ENCODE measurements around the gene LMOD3.

Gene LMOD3

DNA sequence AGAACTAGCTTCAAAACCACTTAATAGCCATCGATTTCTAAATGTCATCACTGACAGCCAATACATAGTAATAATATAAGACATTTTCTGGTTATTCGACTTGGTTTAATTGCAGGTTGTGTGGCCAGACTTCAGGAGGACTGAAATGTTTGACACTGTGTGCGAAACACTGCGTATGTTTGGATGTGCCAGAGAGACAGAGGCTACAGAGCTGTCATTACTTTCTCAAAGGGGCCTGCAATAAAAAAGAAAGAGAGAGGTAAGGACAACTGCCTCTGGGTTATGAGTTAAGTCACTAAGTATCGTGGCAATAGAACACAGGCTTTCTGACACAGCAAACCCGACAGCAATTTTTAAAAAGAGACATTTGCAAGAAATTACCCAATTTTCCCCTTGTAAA, 882 bp downstream of the LMOD3 start:
- no peak for DNase-seq

DNA sequence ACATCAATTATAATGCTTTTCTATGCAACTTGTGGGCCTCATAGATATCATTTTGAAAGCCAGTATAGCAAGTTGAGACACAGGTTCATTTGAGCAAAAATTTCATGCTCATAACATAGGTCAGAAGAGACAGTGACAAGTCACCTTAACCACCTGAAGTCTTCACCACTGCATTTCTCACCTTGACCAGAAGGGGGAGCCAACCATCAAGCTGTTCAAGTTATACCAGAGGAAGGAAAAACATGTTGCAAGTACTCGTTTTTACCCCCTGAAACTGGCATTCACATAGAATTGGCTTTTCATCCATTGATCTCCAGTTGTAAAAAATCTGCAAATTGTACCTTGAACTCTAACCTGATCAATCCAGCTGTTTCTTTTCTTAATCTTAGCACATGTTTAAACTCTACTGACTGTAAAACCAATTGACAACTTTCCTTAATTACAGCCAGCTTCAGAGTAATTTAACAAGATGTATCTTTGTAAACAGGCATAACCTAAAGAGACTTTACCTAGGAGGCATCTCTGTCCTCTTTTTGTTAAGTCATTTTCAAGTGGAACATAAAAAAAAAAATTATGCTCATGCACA, 1.4 kb downstream of the LMOD3 start:
- peak; percentile 35 for DNase-seq

DNA sequence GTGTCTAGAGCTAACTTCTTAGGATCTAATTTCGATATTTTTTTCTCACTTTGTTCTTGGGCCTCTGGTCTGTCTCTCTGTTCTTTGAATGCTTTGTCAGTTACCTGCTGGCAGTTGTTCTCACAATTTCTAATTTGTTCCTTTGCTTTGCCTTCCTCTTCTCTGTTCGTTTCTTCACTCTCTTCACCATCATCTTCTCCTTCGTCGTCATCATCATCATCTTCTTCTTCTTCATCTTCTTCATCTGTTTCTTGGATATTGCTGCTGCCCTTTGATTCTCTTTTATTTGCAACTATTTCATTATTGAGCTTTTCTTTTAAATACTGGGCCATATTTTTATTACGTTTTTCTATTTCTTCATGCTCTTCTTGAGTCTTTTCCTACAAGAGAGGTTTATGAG, 2.7 kb downstream of the LMOD3 start:
- DNase-seq = no peak

DNA sequence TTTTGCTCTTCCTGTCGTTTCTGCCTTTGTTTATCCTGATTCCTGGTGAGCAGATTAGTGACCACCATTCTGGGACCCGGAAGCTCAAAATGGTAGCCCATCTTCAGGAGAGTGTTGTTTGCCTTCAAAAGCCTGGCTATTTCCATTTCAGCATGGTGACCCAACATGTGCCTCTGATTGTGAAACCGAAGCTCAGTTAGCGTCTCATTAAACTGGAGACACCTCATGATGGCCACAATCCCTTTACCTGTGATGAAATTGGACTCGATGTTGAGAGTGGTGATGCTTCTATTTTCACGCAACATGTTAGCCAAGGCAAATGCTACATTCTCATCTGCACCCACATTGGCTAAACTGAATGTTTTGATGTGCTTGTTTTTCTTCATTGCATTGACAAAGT, 3.3 kb downstream of the LMOD3 start:
- DNase-seq = no peak

DNA sequence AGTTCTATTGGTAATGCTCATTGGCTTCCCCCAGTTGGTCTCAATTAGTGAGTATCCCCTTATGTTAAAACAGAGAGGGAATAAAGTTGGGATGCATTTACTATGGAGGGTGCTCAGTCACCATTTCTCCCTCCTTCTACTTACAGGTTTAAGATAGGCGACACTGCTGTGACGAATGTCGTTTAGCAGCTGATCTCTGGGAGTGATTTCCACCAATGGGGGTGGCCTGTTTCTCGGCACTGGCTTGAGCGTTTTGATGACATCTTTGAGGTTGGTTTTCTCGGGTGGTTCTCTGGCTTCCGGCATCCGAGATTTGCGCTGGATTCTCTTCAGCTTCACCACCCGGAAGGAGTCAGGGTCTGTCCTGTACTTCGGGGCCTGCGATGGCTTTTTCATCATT, 3.8 kb downstream of the LMOD3 start:
- no peak for DNase-seq

DNA sequence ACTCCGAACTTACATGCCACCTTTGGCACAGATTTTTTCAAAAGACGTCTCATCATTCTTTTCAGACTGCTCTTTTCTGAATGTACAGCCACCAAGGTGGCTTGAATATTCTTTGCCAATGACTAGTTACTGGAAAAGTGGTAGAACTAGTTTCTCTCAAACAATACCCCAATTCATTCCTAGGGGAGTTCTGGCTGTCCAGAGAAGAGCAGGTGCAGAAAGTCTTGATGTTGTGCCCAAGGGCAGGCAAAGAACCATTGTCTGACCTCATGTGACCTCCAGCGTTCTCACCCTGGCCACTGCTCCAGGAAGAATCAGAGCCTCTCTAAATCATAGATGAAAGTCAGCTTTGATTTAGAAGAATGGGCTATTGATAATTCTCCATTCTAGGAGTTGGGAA, 5.5 kb downstream of the LMOD3 start:
- no peak for DNase-seq

DNA sequence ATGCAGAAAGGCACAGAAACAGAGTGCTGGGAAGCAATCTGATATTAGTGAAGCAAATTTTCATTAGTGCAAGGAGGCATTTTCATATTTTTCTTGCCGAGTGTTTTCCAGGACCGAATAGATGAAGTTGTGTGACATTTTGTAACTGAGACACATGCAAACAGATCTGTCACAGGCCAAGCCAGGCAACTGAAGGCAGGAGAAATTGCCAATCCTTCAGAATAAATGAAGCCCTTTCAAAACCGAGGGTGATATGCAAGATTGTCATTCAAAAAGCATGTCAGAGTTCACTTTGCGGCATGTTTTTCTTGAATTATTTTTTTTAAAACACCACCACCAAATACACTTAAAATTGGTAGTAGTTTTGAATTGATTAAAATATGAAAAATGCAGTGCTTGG, 6.2 kb downstream of the LMOD3 start:
- DNase-seq = no peak

DNA sequence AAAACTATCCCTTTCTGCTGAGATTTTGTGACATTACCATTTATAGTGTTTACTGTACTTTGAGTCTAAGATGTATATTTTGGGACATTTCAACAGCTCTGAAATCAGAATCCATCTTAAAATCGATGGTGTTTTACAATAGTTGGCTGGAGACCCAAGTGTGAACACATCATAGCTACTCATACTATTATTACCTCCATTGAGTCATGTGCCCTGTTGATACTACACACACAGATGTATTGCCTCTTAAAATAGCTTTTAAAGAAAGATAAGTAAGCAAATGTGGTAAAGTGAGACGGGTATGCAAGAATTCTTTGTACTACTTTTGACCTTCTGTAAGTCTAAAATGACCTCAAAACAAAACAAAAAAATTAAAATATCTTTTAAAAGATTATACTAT, 6.7 kb downstream of the LMOD3 start:
- no peak for DNase-seq

DNA sequence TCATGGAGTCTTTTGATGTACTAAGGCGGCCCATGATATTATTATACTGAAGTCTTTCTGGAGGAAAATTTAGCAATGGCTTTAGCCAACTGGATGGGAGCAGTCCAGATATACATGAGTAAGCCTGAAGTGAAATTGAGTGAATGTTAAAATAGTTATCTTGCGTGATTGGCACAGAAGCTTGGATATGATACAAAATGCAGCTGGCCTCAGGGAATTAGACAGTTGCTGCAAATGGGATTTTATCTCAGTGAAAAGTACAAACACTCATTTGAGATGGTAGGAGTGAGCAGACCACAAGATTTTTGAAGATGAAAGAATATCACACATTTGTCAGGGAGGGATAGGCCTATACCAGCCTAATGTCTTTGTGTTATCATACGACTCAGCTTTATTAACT, 8.9 kb downstream of the LMOD3 start:
- DNase-seq = no peak

DNA sequence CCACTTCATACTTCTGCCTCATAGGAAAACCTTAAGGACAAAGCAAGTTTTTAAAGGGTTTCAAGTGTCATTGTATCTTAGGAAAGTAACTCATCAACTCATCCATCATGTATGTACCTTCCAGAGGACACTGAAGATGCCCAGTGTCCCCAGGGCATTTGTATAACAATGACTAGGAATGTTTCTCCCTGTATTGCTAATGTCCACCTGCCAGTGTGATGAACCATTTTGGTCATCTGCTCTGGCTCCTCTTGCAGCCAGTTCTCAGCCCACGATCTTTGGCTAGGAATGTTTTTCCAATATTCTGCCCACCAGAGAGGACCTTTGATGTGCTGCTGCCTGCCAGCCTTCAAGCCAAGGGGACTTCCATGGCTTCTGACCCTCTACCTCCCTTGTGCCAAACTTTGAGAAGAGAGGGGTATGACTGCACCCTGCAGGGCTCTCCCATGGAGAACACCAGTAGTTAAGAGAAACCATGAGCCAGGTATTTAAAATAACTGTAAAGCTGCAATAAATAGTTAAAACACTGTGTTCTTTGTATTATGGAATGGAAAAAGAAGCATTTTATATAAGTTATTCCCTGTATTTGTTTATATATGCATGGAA, 11.4 kb downstream of the LMOD3 start:
- DNase-seq = no peak

DNA sequence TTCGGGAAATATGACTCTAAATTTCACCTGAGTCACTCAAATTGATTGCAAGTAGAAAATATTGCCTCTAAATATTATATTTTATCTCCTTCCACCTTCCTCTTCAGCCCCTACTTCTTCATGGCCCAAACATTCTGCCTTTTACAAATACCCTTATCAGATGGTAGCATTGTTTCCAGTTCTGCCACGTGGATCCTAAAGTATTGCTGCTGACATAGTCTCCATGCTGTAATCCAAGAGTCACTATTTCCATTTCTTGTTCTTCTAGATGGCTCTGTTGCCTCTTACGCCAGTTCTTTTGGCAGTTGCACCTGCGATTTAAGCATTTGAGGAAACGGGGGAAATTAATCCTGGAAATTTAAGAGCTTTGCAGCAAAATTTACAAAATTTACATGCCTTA, 13.6 kb downstream of the LMOD3 start:
- DNase-seq = no peak

DNA sequence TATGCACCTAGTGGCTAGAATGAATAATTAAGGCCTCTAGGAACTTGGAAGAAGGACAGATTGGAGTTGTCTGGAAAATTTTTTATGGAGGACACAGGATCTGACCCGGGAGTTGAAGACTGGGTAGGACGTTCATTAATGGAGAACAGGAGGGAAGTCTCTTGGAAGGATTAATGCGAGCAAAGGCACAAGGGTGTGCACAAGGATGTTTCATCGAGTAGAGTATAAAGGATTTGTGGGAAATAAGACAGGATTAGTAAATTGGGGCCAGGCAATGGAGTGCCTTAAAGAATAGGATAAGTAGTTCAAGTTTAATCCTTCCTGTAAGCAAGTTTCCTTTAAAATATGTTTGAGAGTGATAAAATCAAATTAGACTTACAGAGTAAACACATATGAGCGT, 14.6 kb downstream of the LMOD3 start:
- no peak for DNase-seq

DNA sequence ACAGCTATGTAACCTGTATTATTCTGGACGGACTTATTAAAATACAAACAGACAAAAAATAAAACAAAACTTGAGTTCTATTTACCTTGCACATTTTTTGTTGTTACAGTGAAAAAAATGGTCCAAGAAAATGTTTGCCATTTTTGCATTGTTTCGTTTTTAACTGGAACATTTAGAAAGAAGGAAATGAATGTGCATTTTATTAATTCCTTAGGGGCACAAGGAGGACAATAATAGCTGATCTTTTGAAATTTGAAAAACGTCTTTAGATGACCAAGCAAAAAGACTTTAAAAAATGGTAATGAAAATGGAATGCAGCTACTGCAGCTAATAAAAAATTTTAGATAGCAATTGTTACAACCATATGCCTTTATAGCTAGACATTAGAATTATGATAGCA, 17.1 kb downstream of the LMOD3 start:
- no peak for DNase-seq

DNA sequence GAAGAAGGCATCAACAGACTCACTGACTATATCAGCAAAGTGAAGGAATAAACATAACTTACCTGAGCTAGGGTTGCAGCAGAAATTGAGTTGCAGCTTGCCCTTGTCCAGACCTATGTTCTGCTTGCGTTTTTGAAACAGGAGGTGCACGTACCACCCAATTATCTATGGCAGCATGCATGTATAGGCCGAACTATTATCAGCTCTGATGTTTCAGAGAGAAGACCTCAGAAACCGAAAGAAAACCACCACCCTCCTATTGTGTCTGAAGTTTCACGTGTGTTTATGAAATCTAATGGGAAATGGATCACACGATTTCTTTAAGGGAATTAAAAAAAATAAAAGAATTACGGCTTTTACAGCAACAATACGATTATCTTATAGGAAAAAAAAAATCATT, 17.8 kb downstream of the LMOD3 start:
- no peak for DNase-seq

DNA sequence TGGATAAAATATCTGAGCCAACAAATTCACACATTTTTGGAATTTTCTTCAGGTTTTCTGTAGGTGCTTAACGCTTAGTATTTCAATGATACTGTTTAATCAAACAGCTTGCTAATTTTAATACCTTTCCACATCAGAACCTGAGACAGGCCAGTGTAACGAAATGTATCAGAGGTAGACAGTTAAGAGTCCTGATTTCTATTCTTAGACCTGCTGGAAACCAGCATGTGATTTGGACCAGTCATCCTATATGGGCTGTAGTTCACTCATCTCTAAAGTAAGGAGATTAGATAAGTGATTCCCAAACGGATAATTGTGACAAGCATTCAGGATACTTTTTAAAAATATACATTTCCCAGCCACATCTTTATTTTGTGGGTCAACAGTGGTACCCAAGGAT, 19.3 kb downstream of the LMOD3 start:
- no peak for DNase-seq

DNA sequence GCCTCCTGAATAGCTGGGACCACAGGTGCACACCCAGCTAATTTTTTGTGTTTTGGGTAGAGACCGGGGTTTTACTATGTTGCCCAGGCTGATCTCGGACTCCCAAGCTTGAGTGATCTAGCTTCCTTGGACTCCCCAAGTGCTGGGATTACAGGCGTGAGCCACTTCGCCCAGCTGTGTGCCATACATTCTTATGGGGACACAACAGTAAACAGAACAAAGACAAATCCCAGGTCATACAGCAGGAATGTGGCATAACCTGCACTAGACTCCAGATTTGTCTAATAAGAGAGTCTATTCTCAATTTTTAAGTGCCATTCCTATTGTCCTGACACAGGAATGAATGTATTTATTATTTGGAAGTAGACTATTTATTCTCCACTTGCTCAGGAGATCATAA, 20.0 kb downstream of the LMOD3 start:
- no peak for DNase-seq

DNA sequence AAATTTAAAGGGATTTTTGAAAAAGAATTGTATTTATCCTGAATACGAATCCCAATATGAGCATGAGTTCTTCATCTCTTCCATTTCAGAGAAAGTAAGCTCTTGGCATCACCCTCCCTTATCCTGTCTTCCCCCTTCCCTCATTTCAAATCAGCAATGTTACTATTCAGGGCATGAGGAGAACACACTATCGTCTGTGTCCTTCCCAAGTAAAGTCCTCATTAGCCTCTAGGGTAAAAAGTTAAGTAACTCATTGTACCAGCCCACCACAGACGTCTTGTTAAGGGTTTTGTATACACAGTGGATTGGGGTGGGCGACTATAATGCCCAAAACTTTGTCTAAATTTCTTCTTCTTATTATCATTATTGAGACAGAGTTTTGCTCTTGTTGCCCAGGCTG, 22.8 kb downstream of the LMOD3 start:
- DNase-seq = no peak

DNA sequence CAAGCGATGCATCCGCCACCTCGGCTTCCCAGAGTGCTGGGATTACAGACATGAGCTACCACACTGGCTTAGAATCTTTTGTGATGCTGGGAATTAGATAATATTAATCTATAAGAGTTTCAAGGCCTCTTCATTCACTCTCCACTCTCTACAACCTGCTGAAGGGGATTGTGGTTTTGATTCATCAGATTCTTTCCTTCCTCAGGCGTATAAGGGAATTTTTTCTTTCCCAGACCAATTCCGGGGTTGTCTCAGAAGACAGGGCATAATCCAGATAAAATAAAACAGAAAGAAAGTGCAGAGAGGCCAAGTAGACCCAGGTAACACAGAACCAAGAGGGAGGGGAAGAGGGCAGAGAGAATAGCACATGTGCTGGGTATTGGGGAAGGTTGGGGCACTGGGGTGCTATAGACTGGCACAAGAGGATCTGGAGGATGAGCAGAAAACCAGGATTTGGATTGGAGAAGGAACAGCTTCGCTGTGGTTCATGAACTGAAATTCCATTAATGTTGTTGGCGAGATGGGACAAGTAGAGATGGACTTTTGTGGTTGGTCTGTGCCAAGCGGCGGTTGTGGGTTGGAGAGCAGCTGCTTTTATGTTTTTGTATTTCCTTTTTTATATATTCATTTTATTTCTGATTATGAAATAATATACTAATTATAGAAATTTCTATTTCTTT, 24.8 kb downstream of the LMOD3 start:
- no peak for DNase-seq

DNA sequence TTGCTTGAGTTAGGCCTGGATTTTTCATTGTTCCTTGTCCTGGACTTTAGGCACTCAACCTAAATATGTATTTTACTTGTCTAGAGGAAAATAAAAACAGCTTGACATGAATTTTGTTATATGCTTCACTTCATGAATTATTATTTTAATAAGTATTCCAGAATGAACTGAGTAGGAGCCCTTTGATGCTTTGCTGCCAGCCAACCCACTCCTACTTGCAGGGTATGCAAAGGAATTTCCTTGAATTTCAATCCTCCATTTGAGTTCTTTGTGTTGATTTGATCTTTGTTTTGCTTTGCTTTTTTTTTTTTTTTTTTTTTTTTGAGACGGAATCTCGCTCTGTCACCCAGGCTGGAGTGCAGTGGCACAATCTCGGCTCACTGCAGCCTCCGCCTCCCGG, 26.1 kb downstream of the LMOD3 start:
- no peak for DNase-seq

DNA sequence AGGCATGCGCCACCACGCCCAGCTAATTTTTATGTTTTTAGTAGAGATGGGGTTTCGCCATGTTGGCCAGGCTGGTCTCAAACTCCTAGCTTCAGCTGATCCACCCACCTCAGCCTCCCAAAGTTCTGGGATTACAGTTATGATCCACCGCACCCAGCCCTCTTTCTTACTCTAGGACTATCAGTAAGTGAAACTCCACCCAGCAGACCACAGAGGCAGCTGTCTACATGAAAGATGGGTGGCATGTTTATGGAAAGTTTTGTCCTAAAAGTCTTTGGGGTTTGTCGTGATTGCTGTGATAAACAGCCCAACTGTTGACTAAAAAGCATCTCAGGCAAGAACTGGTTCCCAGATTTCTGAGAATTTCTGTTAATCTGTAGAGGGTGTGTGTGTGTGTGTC, 26.8 kb downstream of the LMOD3 start:
- no peak for DNase-seq

DNA sequence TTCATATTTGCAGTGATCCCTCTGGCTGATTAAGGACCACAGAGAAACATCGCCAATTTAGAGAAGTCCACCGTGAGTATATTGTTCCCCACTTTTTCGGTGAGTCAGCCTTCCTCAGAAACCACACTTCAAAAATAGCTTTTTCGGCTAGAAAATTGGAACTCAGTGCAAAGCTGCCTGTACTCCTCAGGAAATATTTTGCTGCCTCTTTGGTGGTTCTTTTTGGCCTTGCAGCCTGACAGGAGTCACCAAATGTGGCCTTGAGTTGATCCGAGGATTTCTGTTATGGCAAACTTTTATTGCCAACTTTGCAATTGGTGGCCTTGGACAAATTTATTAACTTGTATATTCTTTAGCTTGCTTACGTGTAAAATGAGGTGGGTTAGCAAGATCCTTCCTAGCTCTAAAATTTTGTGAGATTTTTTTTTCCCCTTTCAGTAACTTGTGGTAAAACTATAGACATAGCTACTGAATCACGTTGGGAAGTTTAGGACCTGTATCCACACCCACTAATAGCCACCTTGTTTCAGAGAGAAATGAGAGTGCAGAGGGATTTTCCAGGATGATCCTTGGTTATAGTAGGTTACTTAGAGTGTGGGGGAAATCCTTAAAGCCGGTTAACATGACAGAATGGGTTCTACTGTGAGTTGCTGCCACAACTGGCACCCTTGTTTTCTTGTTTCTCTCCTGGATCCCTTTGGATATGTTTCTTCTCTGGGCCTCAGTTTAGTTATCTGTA, 27.8 kb downstream of the LMOD3 start:
- peak; percentile 83 for DNase-seq

DNA sequence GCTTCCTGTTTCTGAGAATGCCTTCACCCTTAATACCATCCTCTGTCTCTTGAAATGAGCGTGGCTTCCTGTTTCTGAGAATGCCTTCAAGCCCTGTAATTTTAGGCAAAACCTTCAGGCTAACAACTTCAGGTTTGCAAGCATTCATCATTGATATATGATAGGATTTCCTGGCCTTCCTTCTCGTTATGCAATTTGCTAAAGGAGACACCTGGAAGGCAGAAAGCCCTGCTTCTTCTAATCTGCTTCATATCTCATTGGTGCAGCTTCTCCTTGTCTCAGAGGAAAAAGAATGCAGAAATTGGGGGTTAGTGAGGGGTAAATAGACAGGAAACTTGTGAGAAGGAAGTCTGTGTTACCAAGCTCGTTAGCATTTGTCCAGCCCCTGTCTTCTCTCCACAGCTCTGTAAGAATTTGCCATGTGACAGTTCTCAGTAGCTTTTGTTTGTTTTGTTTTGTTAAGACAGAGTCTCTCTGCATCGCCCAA, 30.3 kb downstream of the LMOD3 start:
- DNase-seq = peak; percentile 86

DNA sequence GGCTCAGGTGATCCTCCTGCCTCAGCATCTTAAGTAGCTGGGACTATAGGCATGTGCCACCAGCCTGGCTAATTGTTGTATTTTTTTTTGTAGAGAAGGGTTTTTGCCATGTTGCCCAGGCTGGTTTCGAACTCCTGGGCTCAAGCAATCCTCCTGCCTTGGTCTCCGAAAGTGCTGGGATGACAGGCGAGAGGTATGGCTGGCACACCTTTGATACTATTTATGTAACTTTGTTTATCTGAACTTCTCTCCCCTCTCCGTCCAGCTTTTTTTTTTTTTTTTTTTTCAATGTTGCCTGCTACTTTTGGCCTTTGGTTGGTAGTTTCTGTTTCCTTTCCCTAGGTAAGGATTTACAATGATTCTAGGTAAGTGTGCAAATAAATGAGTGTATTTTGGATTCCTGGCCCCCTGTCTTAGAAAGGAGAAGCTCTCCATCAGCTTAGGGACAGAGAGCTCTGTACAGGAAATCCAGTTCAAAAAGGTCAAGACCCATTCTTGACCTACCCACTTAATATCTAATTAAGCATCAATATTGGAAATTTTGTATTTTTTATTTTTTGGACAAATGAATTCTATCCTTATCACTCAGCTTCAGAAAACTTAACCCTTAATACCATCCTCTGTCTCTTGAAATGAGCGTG, 30.9 kb downstream of the LMOD3 start:
- no peak for DNase-seq

DNA sequence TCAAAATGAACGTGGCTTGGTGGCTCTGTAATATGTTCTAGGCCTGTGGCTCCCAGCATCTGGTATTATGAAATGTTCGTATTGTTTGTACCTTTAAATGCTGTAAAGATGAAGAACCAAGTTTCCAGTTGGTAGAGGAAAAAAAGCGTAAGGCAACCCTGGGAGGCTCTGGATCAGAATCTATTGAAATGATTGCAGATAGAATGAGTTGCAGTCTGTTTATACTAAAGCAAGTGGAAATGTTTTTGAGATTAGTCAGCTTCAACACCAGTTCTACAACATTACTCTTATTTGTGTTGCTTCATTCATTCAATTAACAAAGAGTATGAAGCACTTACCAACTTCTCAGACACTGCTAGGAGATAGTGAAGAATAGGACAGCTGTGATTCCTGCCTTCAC, 32.4 kb downstream of the LMOD3 start:
- DNase-seq = no peak

Measured in MV-4-11 (cell line).